Measurements from ENCODE around the gene MEX3B. TPM values are rescaled to one million over a fixed set of nuclear protein-coding genes. Genes with fewer than 3 reads are reported as not detected.
A peak's percentile ranks its signal among the peaks of the same experiment; 100 is the strongest.

MEX3B gene
- total and polyA plus RNA-seq, 9 of the 15 experiments (the other 6 are each of a cell fraction or from before 2014, with no cell fraction given) = 0.94 to 12.8 (median 3.6) TPM

GRCh38 chr15:82046666-82047452, 1.0 kb upstream of the MEX3B start (continued):
- TF ChIP-seq, protein P1, sequence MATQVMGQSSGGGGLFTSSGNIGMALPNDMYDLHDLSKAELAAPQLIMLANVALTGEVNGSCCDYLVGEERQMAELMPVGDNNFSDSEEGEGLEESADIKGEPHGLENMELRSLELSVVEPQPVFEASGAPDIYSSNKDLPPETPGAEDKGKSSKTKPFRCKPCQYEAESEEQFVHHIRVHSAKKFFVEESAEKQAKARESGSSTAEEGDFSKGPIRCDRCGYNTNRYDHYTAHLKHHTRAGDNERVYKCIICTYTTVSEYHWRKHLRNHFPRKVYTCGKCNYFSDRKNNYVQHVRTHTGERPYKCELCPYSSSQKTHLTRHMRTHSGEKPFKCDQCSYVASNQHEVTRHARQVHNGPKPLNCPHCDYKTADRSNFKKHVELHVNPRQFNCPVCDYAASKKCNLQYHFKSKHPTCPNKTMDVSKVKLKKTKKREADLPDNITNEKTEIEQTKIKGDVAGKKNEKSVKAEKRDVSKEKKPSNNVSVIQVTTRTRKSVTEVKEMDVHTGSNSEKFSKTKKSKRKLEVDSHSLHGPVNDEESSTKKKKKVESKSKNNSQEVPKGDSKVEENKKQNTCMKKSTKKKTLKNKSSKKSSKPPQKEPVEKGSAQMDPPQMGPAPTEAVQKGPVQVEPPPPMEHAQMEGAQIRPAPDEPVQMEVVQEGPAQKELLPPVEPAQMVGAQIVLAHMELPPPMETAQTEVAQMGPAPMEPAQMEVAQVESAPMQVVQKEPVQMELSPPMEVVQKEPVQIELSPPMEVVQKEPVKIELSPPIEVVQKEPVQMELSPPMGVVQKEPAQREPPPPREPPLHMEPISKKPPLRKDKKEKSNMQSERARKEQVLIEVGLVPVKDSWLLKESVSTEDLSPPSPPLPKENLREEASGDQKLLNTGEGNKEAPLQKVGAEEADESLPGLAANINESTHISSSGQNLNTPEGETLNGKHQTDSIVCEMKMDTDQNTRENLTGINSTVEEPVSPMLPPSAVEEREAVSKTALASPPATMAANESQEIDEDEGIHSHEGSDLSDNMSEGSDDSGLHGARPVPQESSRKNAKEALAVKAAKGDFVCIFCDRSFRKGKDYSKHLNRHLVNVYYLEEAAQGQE (IDR thresholded peaks at IDR 0.05; ENCODE audit: borderline replicate concordance) = peak; percentile 86
- TF ChIP-seq, protein P1 (CRISPR knock-in tag; IDR thresholded peaks at IDR 0.05; ENCODE audit: low read depth) = peak; percentile 55
- TF ChIP-seq ZKSCAN1 (IDR thresholded peaks at IDR 0.05; ENCODE audit: low read depth, low read length) (0 out of 2 replicates have a peak, but pooled peaks have one; percentile 24), PHTF2 (CRISPR knock-in tag; IDR thresholded peaks at IDR 0.05) (no peak), EP400 (IDR thresholded peaks at IDR 0.05) (peak; percentile 63), ZBTB8A (IDR thresholded peaks at IDR 0.05; ENCODE audit: partially characterized antibody) (no peak), ZNF785 (CRISPR knock-in tag; IDR thresholded peaks at IDR 0.05) (no peak), PCBP2 (IDR thresholded peaks at IDR 0.05; ENCODE audit: low read depth, low read length, poor library complexity, severe bottlenecking) (no peak), ZNF584 (CRISPR knock-in tag; IDR thresholded peaks at IDR 0.05; ENCODE audit: low read depth) (no peak), ATF1 (CRISPR knock-in tag; IDR thresholded peaks at IDR 0.05) (no peak), ATF1 (tag; IDR thresholded peaks at IDR 0.05) (peak; percentile 11; the same call in 1 of the 2 replicates), TRIM28 (IDR thresholded peaks at IDR 0.05) (no peak)
- TF ChIP-seq, protein P2, sequence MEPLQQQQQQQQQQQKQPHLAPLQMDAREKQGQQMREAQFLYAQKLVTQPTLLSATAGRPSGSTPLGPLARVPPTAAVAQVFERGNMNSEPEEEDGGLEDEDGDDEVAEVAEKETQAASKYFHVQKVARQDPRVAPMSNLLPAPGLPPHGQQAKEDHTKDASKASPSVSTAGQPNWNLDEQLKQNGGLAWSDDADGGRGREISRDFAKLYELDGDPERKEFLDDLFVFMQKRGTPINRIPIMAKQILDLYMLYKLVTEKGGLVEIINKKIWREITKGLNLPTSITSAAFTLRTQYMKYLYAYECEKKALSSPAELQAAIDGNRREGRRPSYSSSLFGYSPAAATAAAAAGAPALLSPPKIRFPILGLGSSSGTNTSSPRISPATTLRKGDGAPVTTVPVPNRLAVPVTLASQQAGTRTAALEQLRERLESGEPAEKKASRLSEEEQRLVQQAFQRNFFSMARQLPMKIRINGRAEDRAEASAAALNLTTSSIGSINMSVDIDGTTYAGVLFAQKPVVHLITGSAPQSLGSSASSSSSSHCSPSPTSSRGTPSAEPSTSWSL (CRISPR knock-in tag; IDR thresholded peaks at IDR 0.05; ENCODE audit: borderline replicate concordance) = 0 out of 2 replicates have a peak, but pooled peaks have one; percentile 65
- TF ChIP-seq, protein P3, sequence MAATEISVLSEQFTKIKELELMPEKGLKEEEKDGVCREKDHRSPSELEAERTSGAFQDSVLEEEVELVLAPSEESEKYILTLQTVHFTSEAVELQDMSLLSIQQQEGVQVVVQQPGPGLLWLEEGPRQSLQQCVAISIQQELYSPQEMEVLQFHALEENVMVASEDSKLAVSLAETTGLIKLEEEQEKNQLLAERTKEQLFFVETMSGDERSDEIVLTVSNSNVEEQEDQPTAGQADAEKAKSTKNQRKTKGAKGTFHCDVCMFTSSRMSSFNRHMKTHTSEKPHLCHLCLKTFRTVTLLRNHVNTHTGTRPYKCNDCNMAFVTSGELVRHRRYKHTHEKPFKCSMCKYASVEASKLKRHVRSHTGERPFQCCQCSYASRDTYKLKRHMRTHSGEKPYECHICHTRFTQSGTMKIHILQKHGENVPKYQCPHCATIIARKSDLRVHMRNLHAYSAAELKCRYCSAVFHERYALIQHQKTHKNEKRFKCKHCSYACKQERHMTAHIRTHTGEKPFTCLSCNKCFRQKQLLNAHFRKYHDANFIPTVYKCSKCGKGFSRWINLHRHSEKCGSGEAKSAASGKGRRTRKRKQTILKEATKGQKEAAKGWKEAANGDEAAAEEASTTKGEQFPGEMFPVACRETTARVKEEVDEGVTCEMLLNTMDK (IDR thresholded peaks at IDR 0.05; ENCODE audit: borderline replicate concordance, insufficient read depth, low read depth, low read length, poor library complexity, severe bottlenecking) = peak; percentile 71
- TF ChIP-seq, protein P4, sequence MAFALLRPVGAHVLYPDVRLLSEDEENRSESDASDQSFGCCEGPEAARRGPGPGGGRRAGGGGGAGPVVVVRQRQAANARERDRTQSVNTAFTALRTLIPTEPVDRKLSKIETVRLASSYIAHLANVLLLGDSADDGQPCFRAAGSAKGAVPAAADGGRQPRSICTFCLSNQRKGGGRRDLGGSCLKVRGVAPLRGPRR (CRISPR knock-in tag; IDR thresholded peaks at IDR 0.05) = no peak
